VCaP (cell line): ENCODE measurements around the gene IL2RG.

Experiments used
- H3K27ac ChIP-seq: fragments of 450-650 bp; 2 replicates; pipeline ENCODE4 v1.5.1; 2017
- TF ChIP-seq, protein P1 (sequence below): fragments of 450-650 bp; conservative IDR thresholded peaks from 2 replicates; pipeline ENCODE4 v1.5.1; 2017; ENCODE audit warnings: mild to moderate bottlenecking, moderate library complexity

The IL2RG gene

GRCh38 chrX:71100581-71101505 is 10.5 kb downstream of the IL2RG start:
- H3K27ac ChIP-seq: no peak overlapping the region
- TF ChIP-seq, protein P1, sequence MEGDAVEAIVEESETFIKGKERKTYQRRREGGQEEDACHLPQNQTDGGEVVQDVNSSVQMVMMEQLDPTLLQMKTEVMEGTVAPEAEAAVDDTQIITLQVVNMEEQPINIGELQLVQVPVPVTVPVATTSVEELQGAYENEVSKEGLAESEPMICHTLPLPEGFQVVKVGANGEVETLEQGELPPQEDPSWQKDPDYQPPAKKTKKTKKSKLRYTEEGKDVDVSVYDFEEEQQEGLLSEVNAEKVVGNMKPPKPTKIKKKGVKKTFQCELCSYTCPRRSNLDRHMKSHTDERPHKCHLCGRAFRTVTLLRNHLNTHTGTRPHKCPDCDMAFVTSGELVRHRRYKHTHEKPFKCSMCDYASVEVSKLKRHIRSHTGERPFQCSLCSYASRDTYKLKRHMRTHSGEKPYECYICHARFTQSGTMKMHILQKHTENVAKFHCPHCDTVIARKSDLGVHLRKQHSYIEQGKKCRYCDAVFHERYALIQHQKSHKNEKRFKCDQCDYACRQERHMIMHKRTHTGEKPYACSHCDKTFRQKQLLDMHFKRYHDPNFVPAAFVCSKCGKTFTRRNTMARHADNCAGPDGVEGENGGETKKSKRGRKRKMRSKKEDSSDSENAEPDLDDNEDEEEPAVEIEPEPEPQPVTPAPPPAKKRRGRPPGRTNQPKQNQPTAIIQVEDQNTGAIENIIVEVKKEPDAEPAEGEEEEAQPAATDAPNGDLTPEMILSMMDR: no peak

DNA sequence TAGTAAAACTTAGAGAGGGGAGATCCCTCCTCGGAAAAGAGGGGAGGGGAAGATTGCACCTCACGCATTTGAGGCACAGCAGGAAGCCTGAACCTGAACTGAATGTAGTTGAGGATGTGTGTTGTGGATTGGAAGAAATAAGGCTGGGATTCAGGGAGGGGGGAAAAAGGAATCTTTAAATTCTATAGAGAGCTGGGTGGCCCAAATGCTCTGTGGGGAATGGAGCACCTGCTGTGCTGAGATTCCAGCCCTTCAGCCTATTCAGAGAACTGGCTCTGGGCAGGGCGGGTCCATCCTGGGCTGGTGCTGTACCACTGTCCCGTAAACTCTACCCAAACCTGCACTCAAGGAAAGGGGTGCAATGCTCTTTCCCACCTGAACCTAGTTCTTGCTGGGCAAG is 11.6 kb downstream of the IL2RG start:
- TF ChIP-seq, protein P1: no peak
- H3K27ac ChIP-seq: no peak overlapping the region

- H3K27ac ChIP-seq: no peak overlapping the region
- TF ChIP-seq, protein P1: no peak
Observed at GRCh38 chrX:71098951-71099506, 12.3 kb downstream of the IL2RG start.

- H3K27ac ChIP-seq: no peak overlapping the region
- TF ChIP-seq, protein P1: peak; percentile 53
Observed at GRCh38 chrX:71098302-71098701, 13.1 kb downstream of the IL2RG start.

- H3K27ac ChIP-seq: peak overlapping the region; percentile 51; the same call in 1 of the 2 replicates
- TF ChIP-seq, protein P1: no peak
Observed at GRCh38 chrX:71096760-71097032, 14.7 kb downstream of the IL2RG start.

DNA sequence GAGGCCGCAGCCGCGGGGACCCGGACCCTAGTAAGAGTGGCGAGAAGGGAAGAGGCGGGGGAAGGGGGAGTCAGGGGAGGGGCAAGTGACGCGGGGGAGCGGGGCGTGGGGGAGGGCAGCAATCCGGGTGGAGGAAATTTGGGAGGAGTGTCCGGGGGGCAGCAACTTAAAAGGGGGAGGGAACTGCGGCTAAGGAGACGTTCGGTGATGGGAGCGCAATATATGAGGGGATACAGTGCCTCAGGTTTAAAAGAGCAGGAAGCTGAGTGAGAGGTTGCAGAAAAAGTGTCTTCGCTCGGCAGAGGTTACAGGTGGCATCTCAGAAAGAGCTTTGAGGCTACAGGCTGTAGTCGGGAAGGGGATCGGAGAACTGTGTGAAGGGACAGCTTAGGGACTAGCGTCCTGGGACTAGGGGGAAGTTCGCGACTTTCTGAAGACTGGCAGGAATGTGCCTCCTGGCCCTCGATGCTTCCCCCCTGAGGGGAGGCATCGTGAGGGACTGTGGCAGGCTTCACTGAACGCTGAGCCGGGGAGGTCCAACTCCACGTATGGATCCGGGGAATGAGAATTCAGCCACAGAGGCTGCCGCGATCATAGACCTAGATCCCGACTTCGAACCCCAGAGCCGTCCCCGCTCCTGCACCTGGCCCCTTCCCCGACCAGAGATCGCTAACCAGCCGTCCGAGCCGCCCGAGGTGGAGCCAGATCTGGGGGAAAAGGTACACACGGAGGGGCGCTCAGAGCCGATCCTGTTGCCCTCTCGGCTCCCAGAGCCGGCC is 15.2 kb downstream of the IL2RG start:
- TF ChIP-seq, protein P1: no peak
- peak overlapping the region; percentile 51; the same call in 1 of the 2 replicates for H3K27ac ChIP-seq

DNA sequence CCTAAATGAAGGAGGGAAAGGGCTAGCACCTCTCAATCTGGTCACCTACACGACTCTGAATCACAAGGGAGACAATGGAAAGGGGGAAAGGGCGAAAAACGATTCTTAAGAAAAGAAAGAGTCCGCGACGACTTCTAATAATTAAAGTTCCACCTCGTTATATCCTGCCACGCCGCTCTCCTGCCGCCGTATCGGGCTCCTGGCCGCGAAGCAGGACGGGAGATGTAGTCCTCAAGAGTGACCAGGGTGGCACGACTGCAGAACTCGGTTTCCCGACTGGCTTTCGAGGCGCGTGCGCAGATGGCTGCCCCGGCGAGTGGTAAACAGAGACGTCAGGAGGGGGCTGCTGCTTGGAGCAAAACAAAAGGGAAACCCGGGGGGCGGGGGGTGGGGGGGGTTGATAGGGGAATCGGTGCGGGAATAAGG is 15.8 kb downstream of the IL2RG start, which contains the start of gene FOXO4:
Gene FOXO4, plus strand, starts transcription at position 297 of the 426 bp plus-strand sequence. CDS start 678 bp downstream, outside the sequence.
- TF ChIP-seq, protein P1: no peak
- H3K27ac ChIP-seq: peak within 1 kb of the TSS; percentile 51; the same call in 1 of the 2 replicates
